ENCODE results near the gene RFTN1.

Gene RFTN1

DNA sequence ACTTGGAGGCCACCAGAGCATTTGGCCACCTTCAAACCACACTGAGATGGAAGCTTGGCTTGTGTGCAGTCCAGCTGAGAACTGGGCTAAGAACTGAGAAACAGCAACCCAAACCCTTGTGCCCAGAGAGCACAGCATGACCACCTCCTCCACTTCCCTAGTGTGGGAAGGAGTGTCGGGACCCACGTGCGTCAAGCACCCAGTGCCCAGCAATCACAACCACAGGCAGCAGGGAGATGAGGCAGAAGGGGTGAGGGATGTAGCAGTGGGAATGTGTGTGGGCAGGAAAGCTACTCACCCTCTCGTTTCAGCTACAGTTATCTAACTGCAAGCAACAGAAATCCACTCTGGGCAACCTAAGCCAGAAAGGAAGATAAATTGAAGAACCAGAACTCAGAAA is 25.0 kb upstream of the RFTN1 start:
- Histone ChIP-seq H3F3A (ENCODE audit: control insufficient read depth, insufficient read depth) (no peaks in the 10 kb centered on the region), H3K4me1 (ENCODE audit: control insufficient read depth, low read length) (no peaks in the 10 kb centered on the region), H3K79me2 (ENCODE audit: control insufficient read depth, low read length) (no peaks in the 10 kb centered on the region), H3K36me3 (ENCODE audit: control insufficient read depth, low read length) (no peaks in the 10 kb centered on the region), H3K9me2 (replicated peaks; ENCODE audit: control insufficient read depth, low read length) (no peaks in the 10 kb centered on the region), H3K4me2 (ENCODE audit: low read length) (no peak overlapping the region), H3K27me3 (ENCODE audit: control insufficient read depth, low read length) (no peaks in the 10 kb centered on the region), H4K20me1 (ENCODE audit: control insufficient read depth, insufficient read depth, low read depth, low read length) (no peaks in the 10 kb centered on the region), H3K27ac (ENCODE audit: low read depth, low read length) (no peak overlapping the region), H3K9me3 (ENCODE audit: control insufficient read depth, insufficient read depth, low read length) (no peaks in the 10 kb centered on the region), H3K4me3 (ENCODE audit: low read length) (no peak overlapping the region)
- TF ChIP-seq, protein P1, sequence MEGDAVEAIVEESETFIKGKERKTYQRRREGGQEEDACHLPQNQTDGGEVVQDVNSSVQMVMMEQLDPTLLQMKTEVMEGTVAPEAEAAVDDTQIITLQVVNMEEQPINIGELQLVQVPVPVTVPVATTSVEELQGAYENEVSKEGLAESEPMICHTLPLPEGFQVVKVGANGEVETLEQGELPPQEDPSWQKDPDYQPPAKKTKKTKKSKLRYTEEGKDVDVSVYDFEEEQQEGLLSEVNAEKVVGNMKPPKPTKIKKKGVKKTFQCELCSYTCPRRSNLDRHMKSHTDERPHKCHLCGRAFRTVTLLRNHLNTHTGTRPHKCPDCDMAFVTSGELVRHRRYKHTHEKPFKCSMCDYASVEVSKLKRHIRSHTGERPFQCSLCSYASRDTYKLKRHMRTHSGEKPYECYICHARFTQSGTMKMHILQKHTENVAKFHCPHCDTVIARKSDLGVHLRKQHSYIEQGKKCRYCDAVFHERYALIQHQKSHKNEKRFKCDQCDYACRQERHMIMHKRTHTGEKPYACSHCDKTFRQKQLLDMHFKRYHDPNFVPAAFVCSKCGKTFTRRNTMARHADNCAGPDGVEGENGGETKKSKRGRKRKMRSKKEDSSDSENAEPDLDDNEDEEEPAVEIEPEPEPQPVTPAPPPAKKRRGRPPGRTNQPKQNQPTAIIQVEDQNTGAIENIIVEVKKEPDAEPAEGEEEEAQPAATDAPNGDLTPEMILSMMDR (IDR thresholded peaks at IDR 0.05; ENCODE audit: low read depth, low read length, poor library complexity, severe bottlenecking), result no peak
- TF ChIP-seq EZH2phosphoT487 (IDR thresholded peaks at IDR 0.05; ENCODE audit: borderline replicate concordance, low read length), result no peak

DNA sequence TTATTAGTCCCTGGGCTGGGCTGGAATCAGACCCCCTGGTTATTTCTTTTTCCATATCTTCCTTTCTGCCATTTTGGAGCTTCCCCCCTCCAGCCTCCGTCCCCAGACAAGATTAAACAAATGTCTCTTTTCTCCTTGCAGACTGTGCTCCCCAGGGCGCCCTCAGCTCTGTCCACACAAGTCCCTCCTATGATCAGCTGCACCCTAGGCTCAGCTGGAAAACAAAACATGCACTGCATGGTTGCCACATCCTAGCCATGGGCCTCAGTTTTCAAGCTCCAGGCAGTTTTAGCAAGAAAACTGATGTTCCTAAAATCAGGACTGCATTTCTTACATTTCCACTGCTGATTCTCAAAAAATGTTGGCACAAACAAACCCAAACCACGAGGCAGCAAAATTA is 23.5 kb upstream of the RFTN1 start:
- Histone ChIP-seq H4K20me1 (ENCODE audit: control insufficient read depth, insufficient read depth, low read depth, low read length) (no peaks in the 10 kb centered on the region), H3F3A (ENCODE audit: control insufficient read depth, insufficient read depth) (no peaks in the 10 kb centered on the region), H3K27ac (ENCODE audit: low read depth, low read length) (no peak overlapping the region), H3K4me3 (ENCODE audit: low read length) (no peak overlapping the region), H3K79me2 (ENCODE audit: control insufficient read depth, low read length) (no peaks in the 10 kb centered on the region), H3K4me2 (ENCODE audit: low read length) (no peak overlapping the region), H3K27me3 (ENCODE audit: control insufficient read depth, low read length) (no peaks in the 10 kb centered on the region), H3K36me3 (ENCODE audit: control insufficient read depth, low read length) (no peaks in the 10 kb centered on the region), H3K9me3 (ENCODE audit: control insufficient read depth, insufficient read depth, low read length) (no peaks in the 10 kb centered on the region), H3K4me1 (ENCODE audit: control insufficient read depth, low read length) (peaks cover 8% of the 10 kb centered on the region), H3K9me2 (replicated peaks; ENCODE audit: control insufficient read depth, low read length) (no peaks in the 10 kb centered on the region)
- TF ChIP-seq, protein P1 (IDR thresholded peaks at IDR 0.05; ENCODE audit: low read depth, low read length, poor library complexity, severe bottlenecking), result no peak
- no peak for TF ChIP-seq EZH2phosphoT487 (IDR thresholded peaks at IDR 0.05; ENCODE audit: borderline replicate concordance, low read length)

DNA sequence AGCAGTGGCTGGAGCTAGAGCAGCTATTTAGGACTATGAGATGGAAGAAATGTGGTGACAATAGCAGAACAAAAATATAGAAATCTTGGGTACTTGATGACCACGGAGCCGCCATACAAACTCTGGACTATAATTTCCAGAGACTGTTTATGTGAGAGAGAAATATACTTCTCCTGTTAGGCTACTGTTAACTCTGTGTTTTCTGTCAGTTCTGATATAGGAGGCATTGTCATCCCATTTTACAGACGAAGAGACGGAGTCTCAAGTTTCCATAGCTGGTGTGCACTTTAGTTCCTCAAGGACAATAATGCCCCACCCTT is 22.8 kb upstream of the RFTN1 start:
- no peaks in the 10 kb centered on the region for H3K9me2 ChIP-seq (replicated peaks; ENCODE audit: control insufficient read depth, low read length)
- no peaks in the 10 kb centered on the region for H3F3A ChIP-seq (ENCODE audit: control insufficient read depth, insufficient read depth)
- no peaks in the 10 kb centered on the region for H3K27me3 ChIP-seq (ENCODE audit: control insufficient read depth, low read length)
- TF ChIP-seq, protein P1 (IDR thresholded peaks at IDR 0.05; ENCODE audit: low read depth, low read length, poor library complexity, severe bottlenecking), result no peak
- TF ChIP-seq EZH2phosphoT487 (IDR thresholded peaks at IDR 0.05; ENCODE audit: borderline replicate concordance, low read length), result no peak
- no peak overlapping the region for H3K4me3 ChIP-seq (ENCODE audit: low read length)
- H3K36me3 ChIP-seq (ENCODE audit: control insufficient read depth, low read length), result no peaks in the 10 kb centered on the region
- H3K4me2 ChIP-seq (ENCODE audit: low read length), result no peak overlapping the region
- H3K9me3 ChIP-seq (ENCODE audit: control insufficient read depth, insufficient read depth, low read length), result no peaks in the 10 kb centered on the region
- H3K79me2 ChIP-seq (ENCODE audit: control insufficient read depth, low read length), result no peaks in the 10 kb centered on the region
- no peaks in the 10 kb centered on the region for H4K20me1 ChIP-seq (ENCODE audit: control insufficient read depth, insufficient read depth, low read depth, low read length)
- no peak overlapping the region for H3K27ac ChIP-seq (ENCODE audit: low read depth, low read length)
- peaks cover 15% of the 10 kb centered on the region for H3K4me1 ChIP-seq (ENCODE audit: control insufficient read depth, low read length)

All from DOHH2 (cell line).